AG04449 (cell line): ENCODE measurements around the gene KRTAP5-10.
"Not testable (repeated sequence)": the region's sequence is repeated elsewhere in the genome, so short reads cannot be mapped to it uniquely, and the experiment has no call there.

Experiments
- CTCF ChIA-PET: fragments of 350-600 bp; formaldehyde crosslinking; extraction: SDS; loops from one replicate; lab custom pipeline; 2021; ENCODE audit warnings: antibody characterized with exemption; lab: Yijun Ruan, JAX
- POLR2A ChIA-PET: fragments of 400-600, 350-600 bp; formaldehyde crosslinking; extraction: SDS; loops from one replicate; lab custom pipeline; 2020; ENCODE audit warnings: antibody characterized with exemption, inconsistent platforms; lab: Yijun Ruan, JAX
- DNase-seq: peaks from one replicate; pipeline ENCODE4 v3.0.0-alpha.2; 2010; ENCODE audit warnings: low read depth, low spot score
- H3K4me3 ChIP-seq: 2 replicates; pipeline ENCODE4 v1.5.1; 2011; ENCODE audit warnings: low read depth, mild to moderate bottlenecking, control low read depth, low read length
- CTCF ChIP-seq: IDR thresholded peaks from one replicate; pipeline ENCODE4 v1.5.1; 2011; ENCODE audit warnings: mild to moderate bottlenecking, moderate library complexity, low read length, control low read depth, inconsistent platforms; ENCODE audit not compliant: insufficient read depth; ENCODE audit errors: missing control alignments

Gene KRTAP5-10

GRCh38 chr11:71581826-71582225 lies 16.5 kb downstream of the KRTAP5-10 start:
- no peak for TF ChIP-seq CTCF
- POLR2A ChIA-PET: no interaction called here
- no peak overlapping the region for H3K4me3 ChIP-seq
- CTCF ChIA-PET: no interaction called here
- DNase-seq: no peak

DNA sequence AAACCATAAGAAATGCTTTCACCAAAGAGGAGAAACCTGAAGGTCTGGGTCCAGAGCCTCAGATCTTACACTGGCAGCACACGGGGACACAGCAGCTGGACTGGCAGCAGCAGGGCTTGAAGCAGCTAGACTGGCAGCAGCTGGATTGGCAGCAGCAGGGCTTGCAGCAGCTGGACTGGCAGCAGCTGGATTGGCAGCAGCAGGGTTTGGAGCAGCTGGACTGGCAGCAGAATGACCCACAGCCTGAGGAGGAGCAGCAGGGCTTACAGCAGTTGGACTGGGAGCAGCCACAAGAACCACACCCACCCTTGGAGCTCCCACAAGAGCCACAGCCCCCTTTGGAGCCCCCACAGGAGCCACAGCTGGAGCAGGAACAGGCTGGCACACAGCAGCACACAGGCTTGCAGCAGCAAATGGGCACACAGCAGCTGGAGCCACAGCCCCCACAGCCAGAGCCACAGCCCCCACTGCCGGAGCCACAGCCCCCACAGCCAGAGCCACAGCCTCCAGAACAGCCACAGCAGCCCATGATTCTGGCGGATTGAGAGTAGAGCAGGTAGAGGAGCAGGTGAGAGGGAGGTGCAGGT lies 17.0 kb downstream of the KRTAP5-10 start, which contains the start of gene KRTAP5-11:
Gene KRTAP5-11 (minus strand): TSS at position 567 of the 587 bp plus-strand sequence. CDS start 38 bp downstream, at position 529.
- H3K4me3 ChIP-seq: no peak within 1 kb of the TSS
- ChIA-PET CTCF (no interaction called here), POLR2A (no interaction called here)
- no peak for DNase-seq
- no peak for TF ChIP-seq CTCF

DNA sequence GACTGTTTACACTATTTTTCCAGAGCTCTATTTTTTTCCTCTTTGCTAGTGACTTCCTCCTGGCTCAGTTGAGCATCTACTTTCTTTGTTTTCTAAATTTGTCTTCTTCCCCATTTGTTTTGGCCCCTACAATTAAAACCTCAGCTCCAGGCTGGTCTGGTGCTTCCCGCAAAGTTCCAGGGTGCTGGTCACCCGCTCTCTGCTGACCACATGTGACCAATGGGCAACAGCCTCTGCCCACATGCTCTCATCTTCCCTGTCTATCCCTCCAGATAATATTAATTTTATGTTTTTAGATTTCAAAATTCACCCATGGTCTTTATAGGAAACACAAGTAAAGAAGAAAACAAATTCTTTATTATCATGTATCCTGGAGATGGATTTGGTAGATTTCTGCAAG lies 17.6 kb downstream of the KRTAP5-10 start:
- DNase-seq, POLR2A ChIA-PET, CTCF ChIA-PET, H3K4me3 ChIP-seq: not testable (repeated sequence)

DNA sequence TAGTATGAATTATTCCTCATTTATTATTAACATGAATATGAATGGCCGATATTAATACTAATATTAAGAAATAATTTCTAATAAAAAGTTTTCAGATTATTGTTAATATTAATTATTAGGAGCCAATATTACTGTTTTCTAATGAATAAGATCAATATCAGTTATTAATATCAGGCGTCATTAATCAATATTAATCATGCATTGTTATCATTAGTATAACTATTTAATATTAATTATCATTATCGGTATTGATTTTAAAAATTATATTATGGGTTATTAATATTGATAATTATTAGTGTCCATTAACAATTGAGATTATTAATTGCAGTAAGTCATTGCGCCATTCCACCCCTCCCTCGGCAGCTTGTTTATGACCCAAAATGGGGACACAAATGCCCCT lies 20.3 kb downstream of the KRTAP5-10 start:
- CTCF ChIA-PET, DNase-seq, H3K4me3 ChIP-seq, POLR2A ChIA-PET: not testable (repeated sequence)

GRCh38 chr11:71588314-71588713 lies 23.0 kb downstream of the KRTAP5-10 start:
- DNase-seq, POLR2A ChIA-PET, H3K4me3 ChIP-seq, CTCF ChIA-PET: not testable (repeated sequence)

GRCh38 chr11:71588822-71589545 lies 23.6 kb downstream of the KRTAP5-10 start:
- DNase-seq, H3K4me3 ChIP-seq, POLR2A ChIA-PET: not testable (repeated sequence)
- CTCF ChIA-PET: interaction anchor here (1.1 kb wide), 1 partner anchor 9 kb away, joined by 6 read pairs; no protein-coding TSS in a partner anchor

DNA sequence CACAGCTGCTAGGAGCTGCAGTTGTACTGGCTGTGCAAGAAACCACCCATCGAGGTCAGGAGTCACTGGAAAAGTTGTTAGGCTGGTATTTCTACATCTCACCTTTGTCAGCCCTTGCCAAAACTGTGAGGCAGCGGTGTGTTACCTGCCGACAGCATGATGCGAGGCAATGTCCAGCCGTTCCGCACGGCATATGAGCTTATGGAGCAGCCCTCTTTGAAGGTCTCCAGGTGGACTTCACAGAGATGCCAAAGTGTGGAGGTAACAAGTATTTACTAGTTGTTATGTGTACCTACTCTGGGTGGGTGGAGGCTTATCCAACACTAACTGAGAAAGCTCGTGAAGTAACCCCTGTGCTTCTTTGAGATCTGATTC lies 24.2 kb downstream of the KRTAP5-10 start:
- POLR2A ChIA-PET, DNase-seq, H3K4me3 ChIP-seq: not testable (repeated sequence)
- CTCF ChIA-PET: interaction anchor here (1.1 kb wide), 1 partner anchor 9 kb away, joined by 6 read pairs; no protein-coding TSS in a partner anchor

DNA sequence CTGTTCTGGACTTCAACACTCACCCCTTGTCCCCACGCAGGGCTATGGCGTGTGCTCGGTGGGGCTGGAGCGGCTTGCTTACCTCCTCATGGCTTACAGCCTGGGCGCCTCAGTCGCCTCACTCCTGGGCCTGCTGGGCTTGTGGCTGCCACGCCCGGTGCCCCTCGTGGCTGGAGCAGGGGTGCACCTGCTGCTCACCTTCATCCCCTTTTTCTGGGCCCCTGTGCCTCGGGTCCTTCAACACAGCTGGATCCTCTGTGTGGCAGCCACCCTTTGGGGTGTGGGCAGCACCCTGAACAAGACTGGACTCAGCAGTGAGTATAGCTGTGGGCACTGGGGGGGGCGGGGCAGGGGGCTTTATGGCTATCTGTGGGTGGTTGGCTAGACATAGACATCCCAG lies 37.9 kb downstream of the KRTAP5-10 start:
- H3K4me3 ChIP-seq, DNase-seq, CTCF ChIA-PET, POLR2A ChIA-PET: not testable (repeated sequence)

DNA sequence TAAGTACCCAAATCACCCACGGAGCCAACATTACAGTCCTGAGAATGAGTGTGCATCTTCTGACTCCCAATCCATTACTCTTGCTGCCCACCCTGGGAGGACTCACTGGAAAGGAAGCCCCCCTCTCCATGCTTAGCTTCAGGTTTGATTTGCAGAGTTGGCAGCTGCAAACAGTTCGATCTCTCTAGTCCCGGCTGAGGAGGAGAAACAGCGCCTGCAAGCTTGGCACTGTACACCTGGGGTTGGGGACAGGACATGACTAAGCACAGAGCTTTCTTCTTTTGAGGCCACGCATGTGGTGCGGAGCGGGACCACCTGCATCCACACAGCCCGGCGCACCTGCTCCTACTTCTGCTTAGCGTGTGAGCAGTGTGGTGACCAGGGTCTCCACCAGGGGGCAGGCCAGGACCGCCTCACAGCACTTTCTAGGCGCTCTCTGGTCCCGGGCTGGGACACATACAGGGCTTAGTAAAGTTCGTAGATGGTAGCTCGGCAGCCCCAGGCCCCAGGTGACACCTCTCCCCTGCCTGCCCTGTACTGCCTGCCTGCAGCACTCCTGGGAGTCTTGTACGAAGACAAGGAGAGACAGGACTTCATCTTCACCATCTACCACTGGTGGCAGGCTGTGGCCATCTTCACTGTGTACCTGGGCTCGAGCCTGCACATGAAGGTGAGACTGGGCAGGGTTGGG lies 39.6 kb downstream of the KRTAP5-10 start:
- DNase-seq, CTCF ChIA-PET, H3K4me3 ChIP-seq, POLR2A ChIA-PET: not testable (repeated sequence)

DNA sequence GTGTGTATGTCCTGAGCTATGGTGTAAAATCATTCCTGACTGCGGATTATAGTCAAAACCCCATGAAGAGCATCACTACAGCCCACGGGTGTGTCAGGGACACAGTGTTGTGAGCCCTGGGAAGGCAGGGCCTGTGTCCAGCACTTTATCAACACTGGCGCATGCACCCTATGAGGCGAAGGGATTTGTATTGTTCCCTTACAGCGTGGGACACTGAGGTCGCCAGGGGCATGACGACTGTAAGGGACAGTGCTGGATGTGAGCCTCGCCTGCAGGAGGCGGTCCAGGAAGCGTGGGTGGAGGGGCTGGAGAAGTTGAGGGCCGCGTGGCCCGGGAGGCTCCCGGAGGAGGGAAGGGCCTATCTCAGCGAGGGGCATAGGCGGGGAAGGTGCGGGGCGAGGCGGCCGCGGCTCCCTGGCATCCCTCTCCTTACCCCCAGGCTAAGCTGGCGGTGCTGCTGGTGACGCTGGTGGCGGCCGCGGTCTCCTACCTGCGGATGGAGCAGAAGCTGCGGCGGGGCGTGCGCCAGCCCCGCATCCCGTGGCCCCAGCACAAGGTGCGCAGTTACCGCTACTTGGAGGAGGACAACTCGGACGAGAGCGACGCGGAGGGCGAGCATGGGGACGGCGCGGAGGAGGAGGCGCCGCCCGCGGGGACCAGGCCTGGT lies 41.6 kb downstream of the KRTAP5-10 start:
- CTCF ChIA-PET, DNase-seq, POLR2A ChIA-PET, H3K4me3 ChIP-seq: not testable (repeated sequence)

GRCh38 chr11:71607520-71608216 lies 42.3 kb downstream of the KRTAP5-10 start:
- POLR2A ChIA-PET, CTCF ChIA-PET, H3K4me3 ChIP-seq, DNase-seq: not testable (repeated sequence)

- H3K4me3 ChIP-seq, CTCF ChIA-PET, DNase-seq, POLR2A ChIA-PET: not testable (repeated sequence)
Measured at GRCh38 chr11:71608272-71608671, 42.9 kb downstream of the KRTAP5-10 start.

DNA sequence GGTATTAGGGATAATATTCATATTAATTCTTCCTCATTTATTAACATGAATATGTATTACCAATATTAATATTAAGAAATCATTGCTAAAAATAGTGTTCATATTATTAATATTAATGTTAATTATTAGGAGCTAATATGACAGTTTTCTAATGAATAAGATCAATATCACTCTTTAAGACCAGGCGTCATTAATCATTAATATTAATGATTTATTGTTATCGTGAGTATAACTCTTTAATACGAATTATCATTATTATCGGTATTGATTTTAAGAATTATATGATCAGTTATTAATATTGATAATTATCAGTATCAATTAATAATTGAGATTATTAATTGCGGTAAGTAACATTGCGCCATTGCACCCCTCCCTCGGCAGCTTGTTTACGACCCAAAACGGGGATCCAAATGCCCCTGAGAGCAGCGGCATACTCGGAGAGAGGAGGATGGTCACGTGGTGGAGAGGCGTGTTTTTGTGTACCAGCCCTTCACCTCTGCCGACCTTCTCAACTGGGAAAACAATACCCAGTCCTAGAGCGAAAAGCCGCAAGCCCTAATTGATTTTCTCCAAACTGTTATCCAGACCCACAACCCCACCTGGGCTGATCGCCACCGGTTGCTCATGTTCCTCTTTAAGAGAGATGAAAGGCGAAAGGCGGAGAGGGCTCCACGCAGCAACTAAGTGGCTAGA lies 46.0 kb downstream of the KRTAP5-10 start:
- CTCF ChIA-PET, DNase-seq, H3K4me3 ChIP-seq, POLR2A ChIA-PET: not testable (repeated sequence)
